H1 (cell line): Measurements from ENCODE around the gene ADM2. TPM values are rescaled to one million over a fixed set of nuclear protein-coding genes. Genes with fewer than 3 reads are reported as not detected.
A peak's percentile ranks its signal among the peaks of the same experiment; 100 is the strongest.

Source experiments
- CTCF ChIA-PET: fragments of 300-600 bp; sonication (Branson Sonifier 250); formaldehyde crosslinking; loops from one replicate; lab custom pipeline; 2021; ENCODE audit not compliant: partially characterized antibody; lab: Charles Lee
- POLR2A ChIA-PET: fragments of 300-600 bp; sonication (Branson Sonifier 250); formaldehyde crosslinking; loops from one replicate; lab custom pipeline; 2021; ENCODE audit warnings: inconsistent platforms; ENCODE audit not compliant: partially characterized antibody; lab: Charles Lee
- DNase-seq, 2 experiments: peaks; one replicate each; pipeline versions ENCODE4 v3.0.0 to v3.0.0-alpha.2; 2010 to 2022; ENCODE audit warnings: low spot score in 2 of 2, low read depth in 1 of 2, mixed read lengths in 1 of 2
- FAIRE-seq: peaks from 2 replicates; lab custom pipeline; 2011; peaks lifted over from hg19 to GRCh38; lab: Jason Lieb, UNC
- H2AFZ ChIP-seq: 2 replicates; pipeline ENCODE4 v1.8.1; 2012; ENCODE audit warnings: low read length, inconsistent platforms
- H2AK5ac ChIP-seq: 2 replicates; pipeline ENCODE4 v1.6.1; 2013; ENCODE audit warnings: low read depth, low read length
- H2BK120ac ChIP-seq: replicated peaks from 2 replicates; pipeline ENCODE3; 2013; ENCODE audit warnings: low read depth, low read length, inconsistent platforms
- H2BK12ac ChIP-seq: 2 replicates; pipeline ENCODE4 v1.6.1; 2013; ENCODE audit warnings: low read depth, low read length
- H2BK15ac ChIP-seq: 2 replicates; pipeline ENCODE4 v1.6.1; 2013; ENCODE audit warnings: low read length
- H2BK20ac ChIP-seq: 2 replicates; pipeline ENCODE4 v1.6.1; 2013; ENCODE audit warnings: low read length
- H2BK5ac ChIP-seq: 2 replicates; pipeline ENCODE4 v1.6.1; 2013; ENCODE audit warnings: low read depth, low read length
- H3K14ac ChIP-seq: 2 replicates; pipeline ENCODE4 v1.6.1; 2013; ENCODE audit warnings: inconsistent platforms; ENCODE audit not compliant: insufficient read length
- H3K18ac ChIP-seq: 2 replicates; pipeline ENCODE4 v1.6.1; 2013; ENCODE audit warnings: low read length; ENCODE audit errors: extremely low read depth
- H3K23ac ChIP-seq: 2 replicates; pipeline ENCODE4 v1.6.1; 2013; ENCODE audit warnings: inconsistent platforms; ENCODE audit not compliant: insufficient read length
- H3K23me2 ChIP-seq: 2 replicates; pipeline ENCODE4 v1.6.1; 2013; ENCODE audit warnings: low read depth, low read length
- H3K27ac ChIP-seq: 2 replicates; pipeline ENCODE4 v1.6.1; 2011; ENCODE audit warnings: low read depth, low read length, inconsistent platforms
- H3K27me3 ChIP-seq, 4 experiments: replicated peaks in 1 of 4; 1 replicate in 1 of 4; 2 replicates in 3 of 4; pipeline versions ENCODE4 v1.6.1 to v1.8.1; 2011 to 2013; ENCODE audit warnings: low read length in 3 of 4, mild to moderate bottlenecking in 3 of 4, inconsistent platforms in 2 of 4, mixed read lengths in 2 of 4, moderate library complexity in 1 of 4; ENCODE audit not compliant: control insufficient read depth in 3 of 4, insufficient read depth in 3 of 4; ENCODE audit errors: extremely low read depth in 1 of 4
- H3K36me3 ChIP-seq, 4 experiments: 2 replicates each; pipeline versions ENCODE4 v1.6.1 to v1.8.1; 2011 to 2013; ENCODE audit warnings: mild to moderate bottlenecking in 4 of 4, low read length in 3 of 4, moderate library complexity in 2 of 4, control low read depth in 1 of 4, inconsistent platforms in 1 of 4; ENCODE audit not compliant: insufficient read depth in 4 of 4, control insufficient read depth in 2 of 4
- H3K4ac ChIP-seq: replicated peaks from 2 replicates; pipeline ENCODE3; 2013; ENCODE audit warnings: low read length, low read depth, mixed read lengths, inconsistent platforms; ENCODE audit not compliant: insufficient read length
- H3K4me1 ChIP-seq, 4 experiments: replicated peaks in 1 of 4; 1 replicate in 1 of 4; 2 replicates in 3 of 4; pipeline versions ENCODE4 v1.6.1 to v1.8.1; 2011 to 2013; ENCODE audit warnings: low read length in 3 of 4, inconsistent platforms in 2 of 4, mixed read lengths in 1 of 4; ENCODE audit not compliant: insufficient read depth in 4 of 4, control insufficient read depth in 3 of 4
- H3K4me2 ChIP-seq, 2 experiments: 2 replicates each; pipeline versions ENCODE4 v1.6.1 to v1.8.1; 2011 to 2013; ENCODE audit warnings: low read depth in 2 of 2, low read length in 2 of 2, control low read depth in 1 of 2, inconsistent platforms in 1 of 2, mild to moderate bottlenecking in 1 of 2; ENCODE audit not compliant: insufficient read depth in 1 of 2
- H3K4me3 ChIP-seq, 4 experiments: fragments of 200-600, 300-600 bp in 1 of 4; sonication (generic), shearing (Covaris generic), sonication (Bioruptor Twin) in 1 of 4; 2 replicates each; pipeline versions ENCODE4 v1.5.1 to v1.8.1; 2011 to 2016; ENCODE audit warnings: low read length in 4 of 4, low read depth in 3 of 4, control low read depth in 2 of 4, inconsistent platforms in 2 of 4, mild to moderate bottlenecking in 2 of 4, mixed read lengths in 1 of 4, moderate library complexity in 1 of 4; ENCODE audit not compliant: insufficient read depth in 2 of 4; ENCODE audit errors: extremely low read depth in 1 of 4
- H3K56ac ChIP-seq: replicated peaks from 2 replicates; pipeline ENCODE3; 2013; ENCODE audit warnings: low read depth, mild to moderate bottlenecking, mixed read lengths, low read length, inconsistent platforms; ENCODE audit not compliant: insufficient read length
- H3K79me1 ChIP-seq: 2 replicates; pipeline ENCODE4 v1.6.1; 2013; ENCODE audit warnings: low read depth, low read length, control low read depth
- H3K79me2 ChIP-seq, 2 experiments: 2 replicates each; pipeline versions ENCODE4 v1.6.1 to v1.8.1; 2012 to 2013; ENCODE audit warnings: low read length in 2 of 2, mild to moderate bottlenecking in 2 of 2, inconsistent platforms in 1 of 2; ENCODE audit not compliant: insufficient read depth in 2 of 2, control insufficient read depth in 1 of 2
- H3K9ac ChIP-seq, 4 experiments: replicated peaks in 1 of 4; 1 replicate in 1 of 4; 2 replicates in 3 of 4; pipeline versions ENCODE4 v1.6.1 to v1.8.1; 2011 to 2013; ENCODE audit warnings: low read depth in 3 of 4, low read length in 3 of 4, control low read depth in 2 of 4, mild to moderate bottlenecking in 2 of 4, moderate library complexity in 2 of 4, inconsistent platforms in 1 of 4; ENCODE audit errors: extremely low read depth in 1 of 4
- H3K9me3 ChIP-seq, 2 experiments: 2 replicates each; pipeline versions ENCODE4 v1.6.1 to v1.8.1; 2012 to 2013; ENCODE audit warnings: mild to moderate bottlenecking in 2 of 2, moderate library complexity in 2 of 2, control low read depth in 1 of 2, inconsistent platforms in 1 of 2, low read depth in 1 of 2, low read length in 1 of 2, mixed read lengths in 1 of 2; ENCODE audit not compliant: insufficient read depth in 2 of 2
- H4K20me1 ChIP-seq, 2 experiments: replicated peaks in 1 of 2; 2 replicates each; pipeline versions ENCODE3 to v1.8.1; 2011 to 2013; ENCODE audit warnings: inconsistent platforms in 2 of 2, low read length in 2 of 2, mild to moderate bottlenecking in 1 of 2; ENCODE audit not compliant: insufficient read depth in 2 of 2, control insufficient read depth in 1 of 2
- H4K5ac ChIP-seq: 2 replicates; pipeline ENCODE4 v1.6.1; 2013; ENCODE audit warnings: low read length, low read depth, mixed read lengths, inconsistent platforms; ENCODE audit not compliant: insufficient read length
- H4K8ac ChIP-seq: 2 replicates; pipeline ENCODE4 v1.8.0; 2013; ENCODE audit warnings: mild to moderate bottlenecking, moderate library complexity, low read length, inconsistent platforms; ENCODE audit not compliant: insufficient read depth; ENCODE audit errors: extremely low read depth
- H4K91ac ChIP-seq: replicated peaks from 2 replicates; pipeline ENCODE3; 2013; ENCODE audit warnings: low read length, mixed read lengths, inconsistent platforms; ENCODE audit not compliant: insufficient read length
- RFX5 ChIP-seq: IDR thresholded peaks from 2 replicates; pipeline ENCODE4 v1.6.1; 2011; ENCODE audit warnings: low read depth, low read length, improper control_type of control experiment, borderline replicate concordance
- WGBS, 2 experiments: shearing (Covaris generic) in 1 of 2; methylation state at CpG; one replicate each; pipeline versions ENCODE4 v1.1.6 to v1.1.7; 2013 to 2015; ENCODE audit warnings: low lambda C conversion rate in 2 of 2, mixed read lengths in 2 of 2, inconsistent platforms in 1 of 2, low coverage in 1 of 2, missing lambda C conversion rate in 1 of 2; ENCODE audit not compliant: insufficient replicate concordance in 2 of 2, insufficient coverage in 1 of 2, insufficient read length in 1 of 2; ENCODE audit errors: extremely low coverage in 1 of 2, missing lambda C conversion rate in 1 of 2; 5-methylcytosine and 5-hydroxymethylcytosine counted together
- polyA plus RNA-seq, 7 experiments: library from polyadenylated mRNA; depleted of rRNA in 3 of 7; stranded (reverse) in 5 of 7; unstranded in 2 of 7; fragments of >200 nt in 5 of 7; fragments of 200-250 nt in 2 of 7; gene quantifications; 1 replicate in 5 of 7; 2 replicates in 1 of 7; 4 replicates in 1 of 7; pipeline versions ENCODE4 v1.2.1 to v1.2.3, GENCODE V29; 2011 to 2013; ENCODE audit warnings: missing spikeins in 2 of 7, mixed read lengths in 2 of 7
- total RNA-seq: library from RNA; stranded (reverse); fragmentation: NEBNext Ultra II Directional; extraction: Animal tissue kit (Norgen Biotek cat#: 25700); gene quantifications from 2 replicates; pipeline ENCODE4 v1.2.1, GENCODE V29; 2021

ADM2 gene
- total and polyA plus RNA-seq, 2 of the 8 experiments (the other 6 are each of a cell fraction or from before 2014, with no cell fraction given): 3.3 to 7.5 TPM

DNA sequence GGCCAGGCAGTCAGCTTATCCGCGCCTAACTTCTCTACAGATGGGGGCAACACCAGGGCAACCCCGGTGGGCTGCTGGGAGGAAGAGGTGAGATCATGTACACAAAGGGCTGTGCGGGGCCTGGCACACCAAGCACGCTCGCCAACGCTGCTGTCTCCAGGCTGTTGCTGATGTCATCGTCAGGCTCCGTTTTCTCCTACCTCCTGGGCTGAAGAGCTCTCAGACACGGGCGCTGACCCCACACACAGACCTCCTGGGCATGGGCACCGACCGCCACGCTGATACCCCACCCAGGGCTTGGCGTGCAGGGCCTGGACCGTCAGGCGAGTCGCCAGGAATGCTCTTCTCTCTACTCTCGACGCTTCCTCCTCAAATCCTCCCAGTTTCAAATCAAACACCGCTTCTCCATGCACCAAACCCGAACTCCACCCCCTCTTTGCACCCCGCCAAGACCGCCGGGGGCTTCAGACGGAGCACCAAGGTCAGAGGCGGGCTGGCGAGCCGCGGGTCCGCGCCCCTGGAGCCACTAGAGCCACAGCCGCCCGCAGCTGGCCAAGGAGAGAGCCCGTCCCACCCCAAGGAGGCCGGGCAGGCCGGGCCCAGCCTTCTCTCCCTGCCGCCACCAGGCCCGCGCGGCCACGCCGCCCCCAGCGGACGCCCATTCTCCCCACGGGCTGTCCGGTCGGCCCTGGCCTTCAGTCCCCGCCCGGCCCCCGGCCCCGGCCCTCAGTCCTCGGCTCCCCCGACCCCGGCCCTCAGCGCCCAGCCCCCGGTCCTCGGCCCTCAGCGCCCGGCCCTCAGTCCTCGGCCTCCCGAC is 7.3 kb upstream of the ADM2 start:
- H2BK5ac ChIP-seq: no peak overlapping the region
- H2AFZ ChIP-seq: no peak overlapping the region
- no peak overlapping the region for H3K14ac ChIP-seq
- no peak overlapping the region for H3K27ac ChIP-seq
- no peak overlapping the region for H4K8ac ChIP-seq
- no peak overlapping the region for H3K4ac ChIP-seq
- no peak overlapping the region for H2BK120ac ChIP-seq
- DNase-seq (no peak), FAIRE-seq (no peak)
- H3K27me3 ChIP-seq: peaks cover 0 to 4% (median 0%) of the 10 kb centered on the region in 4 experiments; a peak in 1 of 7 replicates
- no peak for TF ChIP-seq RFX5
- no peaks in the 10 kb centered on the region for H3K36me3 ChIP-seq
- ChIA-PET CTCF (interaction anchor here (0.9 to 9.1 kb wide), 12 partner anchors 9 to 153 kb away, joined by 3 to 60 read pairs (median 5); partner anchors contain the start of gene SCO2), POLR2A (interaction anchor here (0.6 to 2.0 kb wide), 7 partner anchors 7 to 146 kb away, joined by 3 to 20 read pairs (median 3); partner anchors contain the start of gene ADM2)
- H4K5ac ChIP-seq: no peak overlapping the region
- H2BK20ac ChIP-seq: no peak overlapping the region
- 0 out of 2 replicates have a peak overlapping the region, but pooled peaks have one; percentile 3 for H2AK5ac ChIP-seq
- H2BK15ac ChIP-seq: no peak overlapping the region
- H3K9ac ChIP-seq: peak overlapping the region in 3 of 4 experiments; percentile 35 to 58 (median 57); a peak in 4 of 7 replicates
- peaks cover 0 to 48% of the 10 kb centered on the region in 2 experiments; a peak in 3 of 4 replicates for H3K79me2 ChIP-seq
- peak overlapping the region; percentile 53 to 84 (median 60) for H3K4me3 ChIP-seq
- peaks cover 29% of the 10 kb centered on the region for H3K79me1 ChIP-seq
- peaks cover 0 to 29% (median 18%) of the 10 kb centered on the region in 4 experiments; a peak in 6 of 7 replicates for H3K4me1 ChIP-seq
- no peak overlapping the region for H4K91ac ChIP-seq
- H3K4me2 ChIP-seq: peak overlapping the region; percentile 67 to 81
- H3K18ac ChIP-seq: no peak overlapping the region
- H3K23me2 ChIP-seq: peaks cover 8% of the 10 kb centered on the region; the same call in 1 of the 2 replicates
- 41% methylated on average over 23 of the region's 62 CpGs; no CpG with 5 or more reads in 1 of the 2 experiments for WGBS, 2 experiments
- no peak overlapping the region for H3K23ac ChIP-seq
- H3K9me3 ChIP-seq: no peaks in the 10 kb centered on the region
- no peak overlapping the region for H2BK12ac ChIP-seq
- peak overlapping the region; percentile 82 for H3K56ac ChIP-seq
- peaks cover 38 to 46% of the 10 kb centered on the region in 2 experiments for H4K20me1 ChIP-seq
